Heart left ventricle (tissue), 16 donors: ENCODE measurements around the gene BTRC. TPM values are rescaled to one million over a fixed set of nuclear protein-coding genes. Genes with fewer than 3 reads are reported as not detected.

Experiments used
- ATAC-seq, 4 donors: fragments of 200-7000 bp; cut with Tn5 transposase; one replicate each; pipeline ENCODE4 v1.9.1; 2020 to 2022; ENCODE audit warnings: moderate library complexity in 4 of 4, mild to moderate bottlenecking in 3 of 4, moderate number of reproducible peaks in 1 of 4
- DNase-seq, 5 donors: peaks; one replicate each; pipeline ENCODE4 v3.0.0-alpha.2; 2020
- H3K27ac ChIP-seq, 12 donors: fragments of 200-600 bp; sonication (generic) in 4 of 12; one replicate each; pipeline versions ENCODE4 v1.5.0 to v1.8.0; 2016 to 2022; ENCODE audit warnings: mild to moderate bottlenecking in 2 of 12
- H3K27me3 ChIP-seq, 9 donors: fragments of 200-600 bp; sonication (generic) in 2 of 9; one replicate each; pipeline versions ENCODE4 v1.5.1 to v1.8.0; 2016 to 2022; ENCODE audit warnings: mild to moderate bottlenecking in 3 of 9
- H3K36me3 ChIP-seq, 9 donors: fragments of 200-600 bp; sonication (generic) in 2 of 9; one replicate each; pipeline versions ENCODE4 v1.5.0 to v1.8.0; 2018 to 2022; ENCODE audit warnings: mild to moderate bottlenecking in 2 of 9
- H3K4me1 ChIP-seq, 12 donors: fragments of 200-600 bp; sonication (generic) in 4 of 12; one replicate each; pipeline versions ENCODE4 v1.5.0 to v1.8.0; 2016 to 2022; ENCODE audit warnings: mild to moderate bottlenecking in 3 of 12
- H3K4me3 ChIP-seq, 12 donors: fragments of 200-600 bp; sonication (generic) in 4 of 12; one replicate each; pipeline versions ENCODE4 v1.5.0 to v1.8.0; 2017 to 2022; ENCODE audit warnings: mild to moderate bottlenecking in 9 of 12, moderate library complexity in 4 of 12
- H3K9me3 ChIP-seq, 12 donors: fragments of 200-600 bp; sonication (generic) in 4 of 12; one replicate each; pipeline versions ENCODE4 v1.5.0 to v1.8.0; 2016 to 2022; ENCODE audit warnings: mild to moderate bottlenecking in 1 of 12
- POLR2A ChIP-seq, 2 donors: fragments of 450-650 bp; IDR thresholded peaks; one replicate each; pipeline ENCODE4 v1.6.1; 2017; ENCODE audit warnings: antibody characterized with exemption in 2 of 2, mild to moderate bottlenecking in 2 of 2, moderate library complexity in 2 of 2
- WGBS, 4 donors: extraction: QIAGEN DNeasy Blood & Tissue Kit in 2 of 4; methylation state at CpG; one replicate each; pipeline versions ENCODE4 v1.1.5 to v1.1.7; 2013 to 2018; 5-methylcytosine and 5-hydroxymethylcytosine counted together
- intact Hi-C, 10 donors: fragments of 100-400 bp; cut with DNase I; formaldehyde crosslinking; loops; one replicate each; pipeline versions ENCODE4 v1.11.1 to v1.14.2; 2022
- polyA plus RNA-seq, 2 donors: library from polyadenylated mRNA; stranded (reverse); fragments of 200-250 nt; gene quantifications; one replicate each; pipeline ENCODE4 v1.2.3, GENCODE V29; 2013
- total RNA-seq, 9 donors: library from RNA; depleted of rRNA in 2 of 9; stranded (reverse); fragments of >200 nt in 2 of 9; fragmentation: NEBNext Ultra II Directional in 3 of 9; extraction: Animal tissue kit (Norgen Biotek cat#: 25700) in 3 of 9; gene quantifications; one replicate each; pipeline versions ENCODE4 v1.1.0 to v1.2.4, GENCODE V29; 2016 to 2023
- TF ChIP-seq, protein P1 (sequence below), 12 donors: fragments of 200-600 bp; sonication (generic) in 4 of 12; IDR thresholded peaks; one replicate each; pipeline versions ENCODE4 v1.5.0 to v1.8.0; 2018 to 2022; ENCODE audit warnings: antibody characterized with exemption in 12 of 12, mild to moderate bottlenecking in 5 of 12
- donor health status: ischemic (EF 13 %, LVEDD 7.1; RV severe dilation, severe dysfunction).
- donor health status: healthy with polysubstance abuse.
- donor health status: DM: no; HTN: yes; CAD: no.
- donor health status: DM: no; HTN: no; CAD: no.
- donor health status: ischemic (EF 25% LVEDD 6.9; RV normal size, moderate dysfunction).
- donor health status: ischemic (EF 25% LVEDD 5.7; RV mildly dilated, moderate dysfunction).
- donor health status: healthy.
- donor health status: DM: yes; HTN: yes; CAD: no.
- donor health status: ischemic (EF 35%, LVEDD 5.7; RV mildly dilated, moderate dysfunction).
- donor health status: nonischemic (EF 11% LVEDD 7.7; RV severe dilation, severe dysfunction).
- donor health status: DM: yes; HTN: yes; CAD: no.
- donor health status: PGD.
- donor health status: ischemic (EF 29% LVEDD 5.4; RV normal size, mild dysfunction).
- donor health status: nonischemic (EF 23%, LVEDD 6.1; RV moderate dilation, normal function).

The BTRC gene
- total and polyA plus RNA-seq, 11 donors, result 10.7 to 53.5 (median 32.1) TPM

- Histone ChIP-seq H3K9me3 (no peaks in the 10 kb centered on the region), H3K27ac (no peak overlapping the region), H3K4me3 (no peak overlapping the region), H3K27me3 (no peaks in the 10 kb centered on the region), H3K36me3 (no peaks in the 10 kb centered on the region), H3K4me1 (peaks cover 0 to 7% (median 0%) of the 10 kb centered on the region in 12 donors)
- WGBS, 4 donors, result 84 to 100% (median 87%) methylated on average over 1 of the region's 1 CpG
- ATAC-seq, result no peak
- intact Hi-C loops, result no loop called here
- no peak for DNase-seq
- TF ChIP-seq POLR2A (IDR thresholded peaks at IDR 0.05), result no peak
- TF ChIP-seq, protein P1, sequence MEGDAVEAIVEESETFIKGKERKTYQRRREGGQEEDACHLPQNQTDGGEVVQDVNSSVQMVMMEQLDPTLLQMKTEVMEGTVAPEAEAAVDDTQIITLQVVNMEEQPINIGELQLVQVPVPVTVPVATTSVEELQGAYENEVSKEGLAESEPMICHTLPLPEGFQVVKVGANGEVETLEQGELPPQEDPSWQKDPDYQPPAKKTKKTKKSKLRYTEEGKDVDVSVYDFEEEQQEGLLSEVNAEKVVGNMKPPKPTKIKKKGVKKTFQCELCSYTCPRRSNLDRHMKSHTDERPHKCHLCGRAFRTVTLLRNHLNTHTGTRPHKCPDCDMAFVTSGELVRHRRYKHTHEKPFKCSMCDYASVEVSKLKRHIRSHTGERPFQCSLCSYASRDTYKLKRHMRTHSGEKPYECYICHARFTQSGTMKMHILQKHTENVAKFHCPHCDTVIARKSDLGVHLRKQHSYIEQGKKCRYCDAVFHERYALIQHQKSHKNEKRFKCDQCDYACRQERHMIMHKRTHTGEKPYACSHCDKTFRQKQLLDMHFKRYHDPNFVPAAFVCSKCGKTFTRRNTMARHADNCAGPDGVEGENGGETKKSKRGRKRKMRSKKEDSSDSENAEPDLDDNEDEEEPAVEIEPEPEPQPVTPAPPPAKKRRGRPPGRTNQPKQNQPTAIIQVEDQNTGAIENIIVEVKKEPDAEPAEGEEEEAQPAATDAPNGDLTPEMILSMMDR (IDR thresholded peaks at IDR 0.05), result no peak
These were observed 136.1 kb downstream of the BTRC start for GRCh38 chr10:101490026-101490425.

DNA sequence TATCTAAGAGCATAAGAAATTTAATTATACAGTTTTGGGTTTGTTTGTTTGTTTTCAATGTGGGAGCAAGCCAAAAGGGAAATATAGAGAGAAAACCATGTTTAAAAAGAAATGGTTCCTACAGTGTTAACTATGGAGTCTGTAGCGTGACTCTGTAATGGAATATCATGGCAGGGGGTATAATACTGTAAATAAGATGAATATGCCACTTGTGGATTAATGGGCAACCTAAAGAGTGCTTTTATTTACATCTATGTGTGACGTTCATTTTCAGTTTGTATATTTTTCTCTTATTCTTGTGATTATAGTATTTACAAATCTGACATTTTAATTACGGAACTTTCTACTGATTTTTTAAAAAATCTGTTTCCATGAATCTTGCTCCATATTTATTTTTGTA, 138.2 kb downstream of the BTRC start:
- Histone ChIP-seq H3K36me3 (no peaks in the 10 kb centered on the region), H3K27ac (no peak overlapping the region), H3K4me3 (no peak overlapping the region), H3K27me3 (no peaks in the 10 kb centered on the region), H3K4me1 (peaks cover 0 to 7% (median 0%) of the 10 kb centered on the region in 12 donors), H3K9me3 (no peaks in the 10 kb centered on the region)
- DNase-seq (no peak), ATAC-seq (no peak)
- no peak for TF ChIP-seq POLR2A (IDR thresholded peaks at IDR 0.05)
- TF ChIP-seq, protein P1 (IDR thresholded peaks at IDR 0.05), result no peak
- WGBS, 4 donors, result 90 to 96% (median 94%) methylated on average over 3 of the region's 3 CpGs
- intact Hi-C loops, result no loop called here

DNA sequence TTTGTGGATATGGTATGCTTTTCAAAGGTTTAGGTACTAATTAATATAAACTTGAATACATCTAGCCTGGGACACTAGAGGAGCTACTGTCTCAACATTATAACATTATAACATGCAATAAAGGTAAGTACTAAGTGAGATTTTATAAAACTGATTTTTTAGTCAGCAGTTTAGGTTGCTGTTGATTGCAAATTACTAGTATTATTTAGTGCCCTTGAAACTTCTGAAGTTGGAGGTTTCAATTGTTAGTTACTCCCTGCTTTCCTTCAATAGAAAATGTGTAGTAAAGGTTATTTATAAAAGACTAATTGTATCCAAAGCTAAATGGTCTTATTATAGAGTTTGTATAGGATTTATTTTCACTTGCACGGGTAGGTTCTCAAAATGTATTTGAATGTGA, 138.8 kb downstream of the BTRC start:
- TF ChIP-seq, protein P1 (IDR thresholded peaks at IDR 0.05), result no peak
- no peak for TF ChIP-seq POLR2A (IDR thresholded peaks at IDR 0.05)
- H3K36me3 ChIP-seq, result no peaks in the 10 kb centered on the region
- H3K4me1 ChIP-seq, result peaks cover 0 to 7% (median 0%) of the 10 kb centered on the region in 12 donors
- DNase-seq, result no peak
- H3K4me3 ChIP-seq, result no peak overlapping the region
- H3K9me3 ChIP-seq, result no peaks in the 10 kb centered on the region
- no peaks in the 10 kb centered on the region for H3K27me3 ChIP-seq
- 92 to 96% (median 94%) methylated on average over 1 of the region's 1 CpG for WGBS, 4 donors
- ATAC-seq, result no peak
- intact Hi-C loops, result no loop called here
- no peak overlapping the region for H3K27ac ChIP-seq

GRCh38 chr10:101493249-101493648, 139.3 kb downstream of the BTRC start:
- no peak overlapping the region for H3K4me3 ChIP-seq
- no peaks in the 10 kb centered on the region for H3K36me3 ChIP-seq
- intact Hi-C loops, result no loop called here
- no peaks in the 10 kb centered on the region for H3K27me3 ChIP-seq
- peaks cover 0 to 7% (median 0%) of the 10 kb centered on the region in 12 donors for H3K4me1 ChIP-seq
- ATAC-seq, result no peak
- no peaks in the 10 kb centered on the region for H3K9me3 ChIP-seq
- WGBS, 4 donors, result 97 to 100% (median 98%) methylated on average over 1 of the region's 1 CpG
- no peak for DNase-seq
- no peak overlapping the region for H3K27ac ChIP-seq
- TF ChIP-seq POLR2A (IDR thresholded peaks at IDR 0.05), result no peak
- TF ChIP-seq, protein P1 (IDR thresholded peaks at IDR 0.05), result no peak
